ENCODE data around the gene TM9SF4.

- TF ChIP-seq, protein P1, sequence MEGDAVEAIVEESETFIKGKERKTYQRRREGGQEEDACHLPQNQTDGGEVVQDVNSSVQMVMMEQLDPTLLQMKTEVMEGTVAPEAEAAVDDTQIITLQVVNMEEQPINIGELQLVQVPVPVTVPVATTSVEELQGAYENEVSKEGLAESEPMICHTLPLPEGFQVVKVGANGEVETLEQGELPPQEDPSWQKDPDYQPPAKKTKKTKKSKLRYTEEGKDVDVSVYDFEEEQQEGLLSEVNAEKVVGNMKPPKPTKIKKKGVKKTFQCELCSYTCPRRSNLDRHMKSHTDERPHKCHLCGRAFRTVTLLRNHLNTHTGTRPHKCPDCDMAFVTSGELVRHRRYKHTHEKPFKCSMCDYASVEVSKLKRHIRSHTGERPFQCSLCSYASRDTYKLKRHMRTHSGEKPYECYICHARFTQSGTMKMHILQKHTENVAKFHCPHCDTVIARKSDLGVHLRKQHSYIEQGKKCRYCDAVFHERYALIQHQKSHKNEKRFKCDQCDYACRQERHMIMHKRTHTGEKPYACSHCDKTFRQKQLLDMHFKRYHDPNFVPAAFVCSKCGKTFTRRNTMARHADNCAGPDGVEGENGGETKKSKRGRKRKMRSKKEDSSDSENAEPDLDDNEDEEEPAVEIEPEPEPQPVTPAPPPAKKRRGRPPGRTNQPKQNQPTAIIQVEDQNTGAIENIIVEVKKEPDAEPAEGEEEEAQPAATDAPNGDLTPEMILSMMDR (IDR thresholded peaks at IDR 0.05) = no peak
- no peak for TF ChIP-seq POLR2A (IDR thresholded peaks at IDR 0.05)
These were observed 43.7 kb downstream of the TM9SF4 start for GRCh38 chr20:32153156-32153665.

All from uterus (tissue), 2 donors.